H1 (cell line): Measurements from ENCODE around the gene ATG2B. TPM values are rescaled to one million over a fixed set of nuclear protein-coding genes. Genes with fewer than 3 reads are reported as not detected.

ENCODE experiments used
- CHD7 ChIP-seq: fragments of 300-600 bp; sonication (generic); IDR thresholded peaks from 2 replicates; pipeline ENCODE4 v1.7.1; 2012; ENCODE audit warnings: low read length, moderate library complexity, mild to moderate bottlenecking, inconsistent platforms; ENCODE audit not compliant: insufficient replicate concordance
- EGR1 ChIP-seq: IDR thresholded peaks from 2 replicates; pipeline ENCODE4 v1.6.1; 2011; ENCODE audit warnings: low read depth, low read length, borderline replicate concordance
- POU5F1 ChIP-seq: IDR thresholded peaks from 2 replicates; pipeline ENCODE4 v1.6.1; 2011; ENCODE audit warnings: low read depth, mild to moderate bottlenecking, low read length, moderate library complexity
- SP1 ChIP-seq: IDR thresholded peaks from 2 replicates; pipeline ENCODE4 v1.6.1; 2011; ENCODE audit warnings: low read depth, low read length
- SP4 ChIP-seq: IDR thresholded peaks from 2 replicates; pipeline ENCODE4 v1.6.1; 2012; ENCODE audit warnings: low read length, inconsistent platforms
- TBP ChIP-seq: IDR thresholded peaks from 2 replicates; pipeline ENCODE4 v1.6.1; 2011; ENCODE audit warnings: low read depth, low read length, improper control_type of control experiment
- polyA plus RNA-seq, 7 experiments: library from polyadenylated mRNA; depleted of rRNA in 3 of 7; stranded (reverse) in 5 of 7; unstranded in 2 of 7; fragments of >200 nt in 5 of 7; fragments of 200-250 nt in 2 of 7; gene quantifications; 1 replicate in 5 of 7; 2 replicates in 1 of 7; 4 replicates in 1 of 7; pipeline versions ENCODE4 v1.2.1 to v1.2.3, GENCODE V29; 2011 to 2013; ENCODE audit warnings: missing spikeins in 2 of 7, mixed read lengths in 2 of 7
- total RNA-seq: library from RNA; stranded (reverse); fragmentation: NEBNext Ultra II Directional; extraction: Animal tissue kit (Norgen Biotek cat#: 25700); gene quantifications from 2 replicates; pipeline ENCODE4 v1.2.1, GENCODE V29; 2021
- TF ChIP-seq, protein P1 (sequence below): IDR thresholded peaks from 2 replicates; pipeline ENCODE4 v1.6.1; 2012; ENCODE audit warnings: inconsistent platforms
- TF ChIP-seq, protein P2 (sequence below): IDR thresholded peaks from 2 replicates; pipeline ENCODE4 v1.6.1; 2012; ENCODE audit warnings: low read length, inconsistent platforms

Gene ATG2B
- total and polyA plus RNA-seq, 2 of the 8 experiments (the other 6 are each of a cell fraction or from before 2014, with no cell fraction given), result 4.6 to 14.4 TPM

- TF ChIP-seq CHD7 (no peak), SP4 (no peak), TBP (no peak), EGR1 (no peak), SP1 (no peak), POU5F1 (no peak)
- TF ChIP-seq, protein P1, sequence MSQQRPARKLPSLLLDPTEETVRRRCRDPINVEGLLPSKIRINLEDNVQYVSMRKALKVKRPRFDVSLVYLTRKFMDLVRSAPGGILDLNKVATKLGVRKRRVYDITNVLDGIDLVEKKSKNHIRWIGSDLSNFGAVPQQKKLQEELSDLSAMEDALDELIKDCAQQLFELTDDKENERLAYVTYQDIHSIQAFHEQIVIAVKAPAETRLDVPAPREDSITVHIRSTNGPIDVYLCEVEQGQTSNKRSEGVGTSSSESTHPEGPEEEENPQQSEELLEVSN, result no peak
- TF ChIP-seq, protein P2, sequence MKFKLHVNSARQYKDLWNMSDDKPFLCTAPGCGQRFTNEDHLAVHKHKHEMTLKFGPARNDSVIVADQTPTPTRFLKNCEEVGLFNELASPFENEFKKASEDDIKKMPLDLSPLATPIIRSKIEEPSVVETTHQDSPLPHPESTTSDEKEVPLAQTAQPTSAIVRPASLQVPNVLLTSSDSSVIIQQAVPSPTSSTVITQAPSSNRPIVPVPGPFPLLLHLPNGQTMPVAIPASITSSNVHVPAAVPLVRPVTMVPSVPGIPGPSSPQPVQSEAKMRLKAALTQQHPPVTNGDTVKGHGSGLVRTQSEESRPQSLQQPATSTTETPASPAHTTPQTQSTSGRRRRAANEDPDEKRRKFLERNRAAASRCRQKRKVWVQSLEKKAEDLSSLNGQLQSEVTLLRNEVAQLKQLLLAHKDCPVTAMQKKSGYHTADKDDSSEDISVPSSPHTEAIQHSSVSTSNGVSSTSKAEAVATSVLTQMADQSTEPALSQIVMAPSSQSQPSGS, result no peak
Observed at GRCh38 chr14:96398921-96399320, 35.8 kb upstream of the ATG2B start (continued).
